GM18858 (cell line): ENCODE measurements around the gene PPFIA3.
A peak's percentile ranks its signal among the peaks of the same experiment; 100 is the strongest.
"Not testable (repeated sequence)": the region's sequence is repeated elsewhere in the genome, so short reads cannot be mapped to it uniquely, and the experiment has no call there.

Source experiments
- ATAC-seq: cut with Tn5 transposase; IDR thresholded peaks from one replicate; pipeline ENCODE4 v1.9.1; 2021; ENCODE audit not compliant: unreplicated experiment

PPFIA3 gene

DNA sequence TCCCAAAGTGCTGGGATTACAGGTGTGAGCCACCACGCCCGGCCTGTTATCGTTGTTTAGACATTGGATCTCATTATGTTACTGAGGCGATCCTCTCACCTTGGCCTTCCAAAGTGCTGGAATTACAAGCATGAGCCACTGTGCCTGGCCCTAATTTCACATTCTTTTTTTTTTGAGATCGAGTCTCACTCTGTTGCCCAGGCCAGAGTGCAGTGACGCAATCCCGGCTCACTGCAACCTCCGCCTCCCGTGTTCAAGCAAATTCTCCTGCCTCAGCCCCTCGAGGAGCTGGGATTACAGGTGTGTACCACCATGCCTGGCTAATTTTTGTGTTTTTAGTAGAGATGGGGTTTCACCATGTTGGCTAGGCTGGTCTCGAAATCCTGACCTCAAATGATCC is 3.9 kb downstream of the PPFIA3 start:
- not testable (repeated sequence) for ATAC-seq

DNA sequence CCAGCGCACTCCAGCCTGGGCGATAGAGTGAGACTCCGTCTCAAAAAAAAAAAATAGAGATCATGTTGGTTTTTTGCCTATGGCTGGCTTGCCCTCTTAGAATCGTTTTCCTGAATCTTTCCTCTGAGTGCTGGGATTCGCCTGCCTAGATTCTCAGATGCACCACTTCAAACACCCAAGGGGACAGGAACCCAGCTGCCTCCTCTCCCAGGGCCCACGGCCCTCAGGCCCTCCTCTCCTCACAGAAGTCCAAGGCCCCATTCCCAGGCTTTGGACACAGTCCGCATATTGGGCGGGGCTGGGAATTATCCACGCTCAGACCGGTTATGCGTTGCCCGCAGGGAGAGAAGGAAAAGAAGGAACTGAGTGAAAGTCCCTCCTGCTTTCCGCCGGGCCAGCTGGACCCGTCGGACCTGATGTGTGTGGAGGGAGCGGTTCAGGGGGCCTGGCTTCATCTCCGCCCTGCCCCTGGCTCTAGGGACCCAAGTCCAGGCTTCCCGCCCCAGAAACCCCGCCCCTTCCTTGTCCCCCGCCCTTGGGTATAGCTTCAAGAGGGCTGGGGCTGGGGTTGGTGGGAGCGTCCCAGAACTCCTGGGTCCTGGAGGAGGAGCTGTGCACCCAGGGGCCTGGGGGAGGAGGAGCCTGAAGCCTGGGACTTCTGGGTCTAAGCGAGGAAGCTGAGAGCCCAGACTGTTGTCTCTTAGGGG is 5.8 kb downstream of the PPFIA3 start:
- no peak for ATAC-seq

DNA sequence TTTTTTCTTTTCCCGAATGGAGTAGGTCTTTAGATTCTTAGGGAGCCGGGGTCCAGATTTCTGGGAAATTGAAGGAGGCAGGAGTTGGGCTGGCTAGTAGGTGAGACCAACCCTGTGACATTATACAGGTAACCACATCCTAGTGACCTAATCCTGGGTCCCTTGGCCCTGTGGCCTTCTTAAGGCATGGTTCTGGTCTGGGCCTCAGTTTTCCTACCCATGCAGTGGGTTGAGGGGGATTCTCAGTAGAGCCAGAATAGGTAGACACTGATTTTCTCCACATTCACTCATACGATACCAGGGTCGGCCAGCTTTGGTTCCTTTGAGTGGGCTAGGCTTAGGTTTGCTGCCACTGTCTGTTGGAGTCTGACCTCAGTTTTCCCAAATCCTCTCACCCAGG is 7.2 kb downstream of the PPFIA3 start:
- no peak for ATAC-seq

DNA sequence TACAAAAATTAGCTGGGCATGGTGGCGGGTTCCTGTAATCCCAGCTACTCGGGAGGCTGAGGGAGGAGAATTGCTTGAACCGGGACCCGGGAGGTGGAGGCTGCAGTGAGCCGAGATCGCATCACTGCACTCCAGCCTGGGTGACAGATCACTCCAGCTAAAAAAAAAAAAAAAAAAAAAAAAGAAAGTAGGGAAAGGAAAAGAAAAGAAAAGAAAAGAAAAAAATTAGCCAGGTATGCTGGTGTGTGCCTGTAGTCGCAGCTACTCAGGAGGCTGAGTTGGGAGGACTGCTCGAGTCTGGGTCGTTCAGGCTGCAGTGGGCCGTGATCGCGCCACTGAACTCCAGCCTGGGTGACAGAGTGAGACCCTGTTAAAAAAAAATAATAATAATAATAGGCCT is 7.9 kb downstream of the PPFIA3 start:
- not testable (repeated sequence) for ATAC-seq

DNA sequence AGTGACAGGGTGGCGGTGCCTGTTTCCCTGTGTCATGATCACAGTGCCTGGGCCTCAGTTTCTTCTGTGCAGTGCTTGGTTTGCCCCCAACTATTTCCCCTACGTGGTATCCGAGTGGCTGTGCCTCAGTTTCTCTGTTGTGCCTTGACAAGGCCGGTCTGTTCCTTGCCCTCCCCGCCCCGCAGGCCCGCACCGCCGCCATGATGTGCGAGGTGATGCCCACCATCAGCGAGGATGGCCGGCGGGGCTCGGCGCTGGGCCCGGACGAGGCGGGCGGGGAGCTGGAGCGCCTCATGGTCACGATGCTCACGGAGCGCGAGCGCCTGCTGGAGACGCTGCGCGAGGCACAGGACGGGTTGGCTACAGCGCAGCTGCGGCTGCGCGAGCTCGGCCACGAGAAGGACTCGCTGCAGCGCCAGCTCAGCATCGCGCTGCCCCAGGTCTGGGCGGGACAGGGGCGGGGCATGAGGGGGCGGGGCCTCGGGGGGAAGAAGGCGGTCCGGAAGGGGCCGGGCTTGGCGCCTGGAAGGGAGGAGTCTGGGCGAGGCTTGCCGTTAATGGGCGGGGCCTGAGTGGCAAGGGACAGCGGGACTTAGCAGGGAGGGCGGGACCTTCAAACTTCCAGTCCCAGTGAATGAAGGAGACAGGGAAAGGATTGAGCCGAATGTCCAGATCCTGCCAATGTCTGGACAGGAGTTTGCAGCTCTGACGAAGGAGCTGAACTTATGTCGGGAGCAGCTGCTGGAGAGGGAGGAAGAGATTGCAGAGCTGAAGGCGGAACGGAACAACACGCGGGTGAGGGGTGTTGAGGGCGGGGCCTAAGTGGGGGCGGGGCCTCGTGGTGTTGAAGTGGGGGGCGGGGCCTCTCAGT is 8.6 kb downstream of the PPFIA3 start:
- ATAC-seq, result peak; percentile 63

DNA sequence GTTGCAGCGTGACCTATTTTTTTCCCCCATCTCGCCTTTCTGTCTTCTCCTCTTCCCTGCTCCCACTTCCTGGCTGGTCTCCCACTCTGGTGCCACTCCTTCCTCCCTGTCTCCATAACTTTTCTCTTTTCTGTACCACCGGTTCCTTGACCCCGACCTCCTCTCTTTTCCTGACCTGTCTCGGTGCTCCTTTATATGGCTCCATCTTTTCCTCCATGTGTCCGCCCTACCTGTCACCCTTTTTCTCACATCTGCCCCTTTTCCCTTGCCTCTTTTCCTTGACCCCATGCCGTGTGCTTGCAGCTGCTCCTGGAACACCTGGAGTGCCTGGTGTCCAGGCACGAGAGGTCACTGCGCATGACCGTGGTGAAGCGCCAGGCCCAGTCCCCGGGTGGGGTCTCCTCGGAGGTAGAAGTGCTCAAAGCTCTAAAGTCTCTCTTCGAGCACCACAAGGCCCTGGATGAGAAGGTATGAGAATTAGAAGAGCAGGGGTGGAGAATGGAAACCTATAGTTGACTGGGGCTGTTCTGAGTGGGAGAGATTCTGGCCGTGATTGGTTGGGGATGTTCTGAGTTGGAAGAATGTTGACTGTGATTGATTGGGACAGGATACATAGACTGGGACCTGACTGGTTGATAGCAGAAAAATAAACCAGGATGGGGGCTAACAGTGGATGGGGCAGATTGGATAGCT is 9.3 kb downstream of the PPFIA3 start:
- no peak for ATAC-seq

DNA sequence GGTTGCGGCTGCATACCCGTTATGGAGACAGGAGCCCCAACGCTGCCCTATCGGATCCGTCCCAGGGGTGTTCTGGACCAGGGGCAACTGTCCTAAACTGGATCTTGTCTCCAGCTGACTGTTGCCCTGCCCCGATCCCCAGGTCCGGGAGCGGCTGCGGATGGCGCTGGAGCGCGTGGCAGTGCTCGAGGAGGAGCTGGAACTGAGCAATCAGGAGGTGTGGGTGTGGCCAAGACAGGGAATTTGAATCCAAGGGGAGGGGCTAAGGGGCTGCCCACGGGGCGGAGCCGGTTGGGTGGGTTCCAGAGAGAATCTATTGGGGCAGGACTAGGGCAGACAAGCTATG is 9.9 kb downstream of the PPFIA3 start:
- ATAC-seq, result no peak

DNA sequence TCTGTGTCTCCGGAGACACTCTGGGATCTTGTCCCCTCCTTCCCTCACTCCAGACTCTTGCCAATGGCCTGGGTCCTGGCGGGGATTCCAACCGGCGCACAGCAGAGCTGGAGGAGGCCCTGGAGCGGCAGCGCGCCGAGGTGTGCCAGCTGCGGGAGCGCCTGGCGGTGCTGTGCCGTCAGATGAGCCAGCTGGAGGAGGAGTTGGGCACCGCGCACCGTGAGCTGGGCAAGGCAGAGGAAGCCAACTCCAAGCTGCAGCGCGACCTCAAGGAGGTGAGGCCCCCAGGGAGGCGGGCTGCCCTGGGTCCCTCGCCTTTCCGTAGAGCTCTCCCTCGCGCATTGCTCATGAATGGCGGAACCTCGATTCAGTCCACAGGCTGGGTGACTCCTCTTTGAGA is 11.0 kb downstream of the PPFIA3 start:
- no peak for ATAC-seq

DNA sequence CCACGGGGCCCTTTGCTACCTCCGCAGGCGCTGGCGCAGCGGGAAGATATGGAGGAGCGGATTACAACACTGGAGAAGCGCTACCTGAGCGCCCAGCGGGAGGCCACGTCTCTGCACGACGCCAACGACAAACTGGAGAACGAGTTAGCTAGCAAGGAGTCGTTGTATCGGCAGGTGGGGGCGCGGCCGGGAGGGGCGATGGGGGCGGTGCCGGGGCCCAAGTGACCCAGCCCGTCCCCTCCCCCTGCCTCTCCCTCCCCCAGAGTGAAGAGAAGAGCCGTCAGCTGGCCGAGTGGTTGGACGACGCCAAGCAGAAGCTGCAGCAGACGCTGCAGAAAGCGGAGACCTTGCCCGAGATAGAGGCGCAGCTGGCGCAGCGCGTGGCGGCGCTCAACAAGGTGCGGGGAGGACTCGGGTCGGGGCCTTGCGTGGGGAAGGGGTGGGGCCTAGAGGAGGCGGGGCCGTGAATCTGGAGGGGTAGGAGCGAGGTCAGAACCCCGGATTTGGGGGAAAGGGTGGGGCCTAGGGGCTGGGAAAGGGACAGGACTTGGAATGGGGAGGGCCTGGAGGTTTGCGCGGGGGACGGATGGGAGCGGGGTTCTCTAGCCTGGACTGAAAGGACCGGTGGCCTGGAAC is 13.7 kb downstream of the PPFIA3 start:
- no peak for ATAC-seq

DNA sequence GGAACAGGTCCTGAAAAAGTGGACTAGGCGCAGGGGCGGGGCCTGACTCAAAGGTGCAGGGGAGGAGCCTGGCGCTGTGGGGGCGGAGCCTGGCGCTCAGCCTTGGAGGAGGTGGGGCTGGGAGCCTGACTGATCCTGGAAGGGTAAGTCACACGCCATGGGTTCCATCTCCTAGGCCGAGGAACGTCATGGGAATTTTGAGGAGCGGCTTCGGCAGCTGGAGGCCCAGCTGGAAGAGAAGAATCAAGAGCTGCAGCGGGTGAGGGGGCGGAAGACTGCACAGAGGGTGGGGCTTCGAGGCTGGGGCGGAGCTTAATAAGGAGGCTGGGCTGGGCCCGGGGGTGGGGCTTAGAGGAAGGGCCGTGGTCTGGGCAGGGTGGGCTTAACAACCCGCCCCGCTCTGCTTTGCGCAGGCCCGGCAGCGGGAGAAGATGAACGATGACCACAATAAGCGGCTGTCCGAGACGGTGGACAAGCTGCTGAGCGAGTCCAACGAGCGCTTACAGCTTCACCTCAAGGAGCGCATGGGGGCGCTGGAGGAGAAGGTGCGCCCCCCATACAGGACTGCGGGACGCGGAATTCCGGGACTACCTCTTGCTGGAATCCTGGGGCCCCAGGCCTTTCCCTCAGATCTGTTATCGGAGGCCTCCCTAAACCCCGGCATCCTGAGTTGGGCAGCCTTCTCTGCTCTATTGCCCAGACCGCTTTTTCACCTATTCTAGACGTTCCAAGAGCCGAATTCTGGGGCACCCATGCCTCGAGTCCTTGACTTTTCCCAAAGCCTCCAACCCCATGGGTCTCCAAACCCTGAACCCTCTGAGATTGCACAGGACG is 14.5 kb downstream of the PPFIA3 start:
- no peak for ATAC-seq

DNA sequence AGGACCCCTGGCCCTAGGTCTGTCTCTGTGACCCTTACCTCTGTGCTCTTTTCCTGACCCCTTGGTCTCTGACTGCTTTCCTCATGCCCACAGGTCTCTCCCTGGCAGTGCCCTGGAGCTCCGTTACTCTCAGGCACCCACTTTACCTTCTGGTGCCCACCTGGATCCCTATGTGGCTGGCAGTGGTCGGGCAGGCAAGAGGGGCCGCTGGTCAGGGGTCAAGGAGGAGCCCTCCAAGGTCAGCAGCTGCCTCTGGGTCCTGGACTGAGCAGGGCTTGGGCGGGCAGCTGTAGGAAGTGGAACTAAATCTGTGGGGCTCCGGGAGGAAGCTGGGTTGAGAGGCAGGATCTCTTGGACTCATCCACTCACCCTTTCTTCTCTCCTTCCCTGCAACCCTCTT is 16.3 kb downstream of the PPFIA3 start:
- ATAC-seq, result no peak

DNA sequence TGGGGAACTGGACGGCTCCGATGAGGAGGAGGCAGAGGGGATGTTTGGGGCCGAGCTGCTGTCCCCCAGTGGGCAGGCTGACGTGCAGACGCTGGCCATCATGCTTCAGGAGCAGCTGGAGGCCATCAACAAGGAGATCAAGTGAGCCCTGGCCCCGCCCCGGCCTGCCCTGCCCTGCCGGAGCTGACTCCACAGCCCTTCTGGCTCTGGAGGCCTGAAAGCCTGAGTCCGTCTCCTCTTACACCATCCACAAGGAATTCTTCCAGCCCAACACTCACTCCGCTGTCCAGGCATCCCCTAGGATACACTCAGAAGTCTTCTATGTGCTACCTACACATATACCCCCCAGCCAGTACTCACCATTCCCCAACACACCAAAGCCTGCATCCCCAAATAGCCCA is 17.4 kb downstream of the PPFIA3 start:
- no peak for ATAC-seq

DNA sequence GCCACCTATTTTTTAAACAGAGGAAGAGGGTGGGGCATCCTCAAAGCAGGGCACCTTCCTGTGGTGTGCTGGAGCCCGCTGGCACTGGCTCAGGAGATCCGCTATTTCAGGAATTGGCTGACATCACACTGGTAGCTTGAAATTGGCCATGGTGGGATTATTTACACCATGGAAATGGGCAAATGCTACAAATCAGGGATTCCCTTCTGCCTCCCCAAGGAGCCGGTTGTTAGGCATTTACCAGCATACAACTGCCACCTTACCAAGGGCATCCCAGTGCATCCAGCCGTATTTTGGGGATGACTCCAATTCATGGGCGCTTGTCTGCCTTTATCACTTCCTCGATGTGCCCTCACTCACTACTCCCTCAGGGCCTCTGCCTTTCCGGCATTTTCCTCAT is 21.6 kb downstream of the PPFIA3 start:
- ATAC-seq, result no peak

DNA sequence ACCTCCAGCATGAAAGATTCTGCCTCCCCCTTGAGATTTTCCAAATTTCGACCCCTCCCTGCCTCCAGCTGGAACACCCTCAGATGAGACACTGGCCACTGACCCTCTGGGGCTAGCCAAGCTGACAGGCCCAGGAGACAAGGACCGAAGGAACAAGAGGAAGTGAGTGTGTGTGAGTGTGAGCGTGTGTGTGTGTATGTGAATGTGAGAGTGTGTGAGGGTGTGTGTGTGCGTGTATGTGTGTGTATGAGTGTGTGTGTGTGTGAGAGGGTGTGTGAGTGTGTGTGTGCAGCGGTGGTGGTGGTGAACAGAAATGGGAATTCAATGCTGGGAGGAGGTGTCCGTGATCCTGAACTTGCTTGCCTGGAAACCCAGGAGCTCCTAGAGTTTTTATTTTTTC is 22.0 kb downstream of the PPFIA3 start:
- ATAC-seq, result no peak

DNA sequence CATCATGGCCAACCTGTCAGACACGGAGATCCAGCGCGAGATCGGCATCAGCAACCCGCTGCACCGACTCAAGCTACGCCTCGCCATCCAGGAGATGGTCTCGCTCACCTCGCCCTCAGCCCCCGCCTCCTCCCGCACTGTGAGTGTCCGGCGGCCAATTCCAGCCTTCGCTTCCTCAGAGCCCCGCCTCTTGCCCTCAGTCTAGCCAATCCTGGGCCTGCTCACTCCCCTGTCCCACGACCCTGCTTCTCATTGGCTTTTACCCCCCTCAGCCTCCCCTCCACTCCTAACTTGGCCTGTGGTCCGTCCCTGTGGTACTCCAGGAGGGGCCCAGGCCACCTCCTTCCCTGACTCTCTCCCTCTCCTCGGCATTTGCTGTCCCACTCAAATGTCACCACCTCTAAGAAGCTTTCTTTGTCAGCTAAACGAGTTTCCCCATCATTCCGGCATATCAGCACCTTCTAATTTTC is 23.6 kb downstream of the PPFIA3 start:
- no peak for ATAC-seq

DNA sequence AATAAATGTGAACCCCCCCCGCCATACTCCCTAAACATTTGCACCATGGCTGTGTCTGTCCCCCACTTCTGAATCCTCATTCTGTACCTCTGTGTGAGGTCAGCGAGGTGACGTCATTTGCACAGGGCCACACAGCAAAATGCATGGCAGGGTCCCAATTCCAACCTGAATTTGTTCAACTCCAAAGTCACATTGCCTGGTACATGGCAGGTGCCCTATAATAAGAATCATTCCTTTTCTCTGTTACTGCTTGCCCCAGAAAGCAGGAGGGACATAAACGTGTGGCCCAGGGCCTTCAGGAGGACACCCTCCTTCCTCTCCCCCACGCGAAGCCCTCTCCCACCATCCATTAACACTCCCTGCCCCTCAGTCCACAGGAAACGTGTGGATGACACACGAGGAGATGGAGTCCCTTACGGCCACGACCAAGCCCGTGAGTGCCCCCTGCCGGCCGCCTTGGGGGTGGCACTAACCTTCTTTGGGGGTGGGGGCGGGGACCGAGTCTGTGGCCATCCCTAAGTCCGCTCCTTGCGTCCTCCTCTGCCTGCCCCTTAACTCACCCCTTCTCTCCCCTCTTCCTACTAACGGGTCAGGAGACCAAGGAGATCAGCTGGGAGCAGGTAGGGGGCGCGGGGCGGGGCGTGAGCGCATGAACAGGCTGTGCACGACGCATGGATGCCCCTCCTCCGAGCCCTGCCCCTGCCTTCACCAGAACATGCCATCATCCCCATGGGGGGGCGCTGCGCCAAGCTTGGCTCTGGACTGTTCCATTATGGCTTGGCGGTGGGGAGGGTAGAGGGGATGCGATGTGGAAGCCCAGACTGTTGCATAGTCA is 26.4 kb downstream of the PPFIA3 start:
- ATAC-seq, result no peak

DNA sequence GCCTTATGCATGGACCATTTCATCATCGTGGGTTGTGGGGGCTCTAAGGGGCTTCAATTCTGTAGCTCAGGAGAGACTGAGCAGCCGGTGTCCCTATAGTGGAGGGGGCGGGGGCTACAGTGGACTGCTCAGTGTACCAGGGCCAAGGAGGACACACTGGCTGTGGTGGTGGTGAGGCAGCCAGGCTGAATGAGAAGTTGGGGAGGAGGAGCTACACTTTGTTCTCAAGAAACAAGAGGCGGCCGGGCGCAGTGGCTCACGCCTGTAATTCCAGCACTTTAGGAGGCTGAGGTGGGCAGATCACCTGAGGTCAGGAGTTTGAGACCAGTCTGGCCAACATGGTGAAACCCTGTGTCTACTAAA is 27.0 kb downstream of the PPFIA3 start:
- ATAC-seq, result not testable (repeated sequence)

DNA sequence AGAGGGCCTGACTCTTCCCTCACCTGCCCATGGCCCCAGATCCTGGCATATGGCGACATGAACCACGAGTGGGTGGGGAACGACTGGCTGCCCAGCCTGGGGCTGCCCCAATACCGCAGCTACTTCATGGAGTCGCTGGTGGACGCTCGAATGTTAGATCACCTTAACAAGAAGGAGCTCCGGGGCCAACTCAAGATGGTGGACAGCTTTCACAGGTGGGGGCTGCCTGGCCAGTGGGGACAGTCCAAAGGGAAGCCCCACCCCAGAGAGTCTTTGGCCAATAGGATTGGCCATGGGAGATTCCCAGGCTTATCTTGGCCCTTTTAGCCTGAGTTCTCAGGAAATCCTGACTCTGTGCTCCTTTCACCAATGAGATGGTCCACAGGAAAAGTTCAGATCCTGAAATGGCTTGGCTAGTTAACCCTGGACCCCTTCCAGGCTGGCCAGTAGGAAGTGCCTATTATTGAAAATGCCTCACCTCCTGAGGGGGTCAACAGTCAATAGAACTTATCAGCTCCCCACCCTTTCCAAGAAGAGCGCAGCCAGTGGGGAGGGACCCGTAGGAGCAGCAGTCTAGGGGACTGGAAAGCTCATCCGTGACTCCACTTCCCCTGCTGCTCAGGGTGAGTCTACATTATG is 28.8 kb downstream of the PPFIA3 start:
- no peak for ATAC-seq
